Dedifferentiated amniotic fluid mesenchymal stem cell (primary cell): ENCODE data around the gene CCDC142.
"Not testable (repeated sequence)": the region's sequence is repeated elsewhere in the genome, so short reads cannot be mapped to it uniquely, and the experiment has no call there.

Source experiments
- DNase-seq: peaks from one replicate; pipeline ENCODE4 v3.0.0-alpha.2; 2016; ENCODE audit errors: extremely low spot score

Gene CCDC142

GRCh38 chr2:74442483-74443297, 40.1 kb downstream of the CCDC142 start:
- DNase-seq, result not testable (repeated sequence)

GRCh38 chr2:74441690-74442482, 40.9 kb downstream of the CCDC142 start, which contains the start of gene RTKN:
TSS of gene RTKN (minus strand) at chr2:74441937. CDS start at chr2:74441816, 121 bp downstream.
- DNase-seq, result no peak

GRCh38 chr2:74441170-74441689, 41.6 kb downstream of the CCDC142 start:
- DNase-seq, result no peak

- DNase-seq, result peak; percentile 74
Measured at GRCh38 chr2:74440378-74441169, 42.2 kb downstream of the CCDC142 start.

- no peak for DNase-seq
Measured at GRCh38 chr2:74439803-74440377, 42.9 kb downstream of the CCDC142 start.

- no peak for DNase-seq
Measured at GRCh38 chr2:74439373-74439772, 43.4 kb downstream of the CCDC142 start.

GRCh38 chr2:74438248-74438647, 44.5 kb downstream of the CCDC142 start:
- DNase-seq, result no peak

GRCh38 chr2:74436848-74437695, 45.7 kb downstream of the CCDC142 start:
- DNase-seq, result no peak

- DNase-seq, result no peak
Measured at GRCh38 chr2:74436111-74436805, 46.5 kb downstream of the CCDC142 start.

- no peak for DNase-seq
Measured at GRCh38 chr2:74430502-74430901, 52.3 kb downstream of the CCDC142 start.

- no peak for DNase-seq
Measured at GRCh38 chr2:74429487-74430451, 53.0 kb downstream of the CCDC142 start.

- DNase-seq, result no peak
Measured at GRCh38 chr2:74428675-74429074, 54.1 kb downstream of the CCDC142 start.

- no peak for DNase-seq
Measured at GRCh38 chr2:74427551-74427950, 55.2 kb downstream of the CCDC142 start.

- no peak for DNase-seq
Measured at GRCh38 chr2:74426181-74426758, 56.5 kb downstream of the CCDC142 start.

GRCh38 chr2:74425523-74425922, 57.3 kb downstream of the CCDC142 start:
- DNase-seq, result no peak

GRCh38 chr2:74424995-74425406, 57.8 kb downstream of the CCDC142 start:
- no peak for DNase-seq

- no peak for DNase-seq
Measured at GRCh38 chr2:74424139-74424992, 58.4 kb downstream of the CCDC142 start.
